C4-2B (cell line): Measurements from ENCODE around the gene SLC39A11.

Experiments used
- ZFX ChIP-seq: fragments of 450-650 bp; IDR thresholded peaks from 2 replicates; pipeline ENCODE4 v1.6.1; 2017
- TF ChIP-seq, protein P1 (sequence below): fragments of 450-650 bp; conservative IDR thresholded peaks from 2 replicates; pipeline ENCODE4 v1.5.1; 2017; ENCODE audit warnings: mild to moderate bottlenecking

DNA sequence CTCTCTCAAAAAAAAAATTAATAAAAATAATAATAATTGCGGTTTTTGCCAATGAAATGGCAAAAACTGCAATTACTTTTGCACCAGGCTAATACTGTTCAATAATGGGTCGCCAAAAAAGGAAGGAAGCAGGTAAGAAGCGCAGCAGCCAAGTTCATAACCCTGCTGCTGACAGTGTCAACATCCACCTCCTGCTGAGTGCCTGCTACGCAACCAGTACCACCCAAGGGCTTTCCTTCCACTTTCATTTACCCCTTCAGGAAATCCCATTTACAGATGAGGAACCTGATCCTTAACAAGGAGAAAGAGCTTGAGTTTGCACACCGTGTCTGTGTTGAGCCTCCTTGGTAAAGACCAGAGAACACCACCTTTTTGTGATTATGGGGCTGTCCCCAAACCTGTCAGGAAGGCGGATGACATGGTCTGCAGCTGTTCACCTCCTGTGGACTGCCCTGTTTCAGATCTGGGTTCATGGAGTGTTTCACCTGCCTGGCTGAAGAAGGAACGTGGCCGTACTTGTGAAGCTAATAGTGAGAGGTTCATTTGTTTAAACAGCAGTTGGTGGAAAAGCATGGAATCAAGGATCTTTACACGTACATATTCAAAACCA lies 378.0 kb downstream of the SLC39A11 start:
- TF ChIP-seq, protein P1, sequence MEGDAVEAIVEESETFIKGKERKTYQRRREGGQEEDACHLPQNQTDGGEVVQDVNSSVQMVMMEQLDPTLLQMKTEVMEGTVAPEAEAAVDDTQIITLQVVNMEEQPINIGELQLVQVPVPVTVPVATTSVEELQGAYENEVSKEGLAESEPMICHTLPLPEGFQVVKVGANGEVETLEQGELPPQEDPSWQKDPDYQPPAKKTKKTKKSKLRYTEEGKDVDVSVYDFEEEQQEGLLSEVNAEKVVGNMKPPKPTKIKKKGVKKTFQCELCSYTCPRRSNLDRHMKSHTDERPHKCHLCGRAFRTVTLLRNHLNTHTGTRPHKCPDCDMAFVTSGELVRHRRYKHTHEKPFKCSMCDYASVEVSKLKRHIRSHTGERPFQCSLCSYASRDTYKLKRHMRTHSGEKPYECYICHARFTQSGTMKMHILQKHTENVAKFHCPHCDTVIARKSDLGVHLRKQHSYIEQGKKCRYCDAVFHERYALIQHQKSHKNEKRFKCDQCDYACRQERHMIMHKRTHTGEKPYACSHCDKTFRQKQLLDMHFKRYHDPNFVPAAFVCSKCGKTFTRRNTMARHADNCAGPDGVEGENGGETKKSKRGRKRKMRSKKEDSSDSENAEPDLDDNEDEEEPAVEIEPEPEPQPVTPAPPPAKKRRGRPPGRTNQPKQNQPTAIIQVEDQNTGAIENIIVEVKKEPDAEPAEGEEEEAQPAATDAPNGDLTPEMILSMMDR = no peak
- no peak for TF ChIP-seq ZFX
